Measurements from ENCODE around the gene LIME1.

DNA sequence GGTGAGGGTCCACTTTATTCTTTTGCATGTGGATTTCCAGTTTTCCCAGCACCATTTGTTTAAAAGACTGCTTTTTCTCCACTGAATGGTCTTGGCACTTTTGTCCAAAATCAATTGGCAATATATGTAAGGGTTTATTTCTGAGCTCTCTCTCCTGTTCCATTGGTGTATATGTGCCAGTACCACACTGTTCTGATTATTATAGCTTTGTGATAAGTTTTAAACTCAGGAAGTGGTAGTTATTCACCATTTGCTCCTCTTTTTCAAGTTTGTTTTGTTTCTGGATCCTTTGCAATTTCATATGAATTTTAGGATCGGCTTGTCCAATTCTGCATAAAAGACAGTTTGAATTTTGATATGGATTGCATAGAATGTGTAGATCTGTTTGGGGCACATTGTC is 24.3 kb upstream of the LIME1 start:
- TF ChIP-seq, protein P1, sequence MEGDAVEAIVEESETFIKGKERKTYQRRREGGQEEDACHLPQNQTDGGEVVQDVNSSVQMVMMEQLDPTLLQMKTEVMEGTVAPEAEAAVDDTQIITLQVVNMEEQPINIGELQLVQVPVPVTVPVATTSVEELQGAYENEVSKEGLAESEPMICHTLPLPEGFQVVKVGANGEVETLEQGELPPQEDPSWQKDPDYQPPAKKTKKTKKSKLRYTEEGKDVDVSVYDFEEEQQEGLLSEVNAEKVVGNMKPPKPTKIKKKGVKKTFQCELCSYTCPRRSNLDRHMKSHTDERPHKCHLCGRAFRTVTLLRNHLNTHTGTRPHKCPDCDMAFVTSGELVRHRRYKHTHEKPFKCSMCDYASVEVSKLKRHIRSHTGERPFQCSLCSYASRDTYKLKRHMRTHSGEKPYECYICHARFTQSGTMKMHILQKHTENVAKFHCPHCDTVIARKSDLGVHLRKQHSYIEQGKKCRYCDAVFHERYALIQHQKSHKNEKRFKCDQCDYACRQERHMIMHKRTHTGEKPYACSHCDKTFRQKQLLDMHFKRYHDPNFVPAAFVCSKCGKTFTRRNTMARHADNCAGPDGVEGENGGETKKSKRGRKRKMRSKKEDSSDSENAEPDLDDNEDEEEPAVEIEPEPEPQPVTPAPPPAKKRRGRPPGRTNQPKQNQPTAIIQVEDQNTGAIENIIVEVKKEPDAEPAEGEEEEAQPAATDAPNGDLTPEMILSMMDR (IDR thresholded peaks at IDR 0.05) = no peak
- TF ChIP-seq EP300 (IDR thresholded peaks at IDR 0.05) (no peak), POLR2A (IDR thresholded peaks at IDR 0.05) (no peak)

Data from gastroesophageal sphincter (tissue), 3 donors.